Chondrocyte (in vitro differentiated cells): ENCODE results near the gene HBQ1. TPM values are rescaled to one million over a fixed set of nuclear protein-coding genes. Genes with fewer than 3 reads are reported as not detected.
"Not testable (repeated sequence)": the region's sequence is repeated elsewhere in the genome, so short reads cannot be mapped to it uniquely, and the experiment has no call there.

Experiments used
- DNase-seq: peaks from one replicate; pipeline ENCODE4 v3.0.0; 2021; ENCODE audit warnings: mixed read lengths, low spot score
- H3K27ac Mint-ChIP-seq: one replicate; pipeline ENCODE4 v1.8.0; 2021; ENCODE audit warnings: mild to moderate bottlenecking, moderate library complexity, mixed read lengths; ENCODE audit not compliant: unreplicated experiment
- H3K27me3 Mint-ChIP-seq: 2 replicates; pipeline ENCODE4 v1.8.0; 2021; ENCODE audit warnings: low read depth, mixed read lengths
- H3K36me3 Mint-ChIP-seq: 2 replicates; pipeline ENCODE4 v1.8.0; 2021; ENCODE audit warnings: low read depth, mixed read lengths
- H3K4me1 Mint-ChIP-seq: 2 replicates; pipeline ENCODE4 v1.8.0; 2021; ENCODE audit warnings: low read depth, mild to moderate bottlenecking, mixed read lengths
- H3K4me3 Mint-ChIP-seq: one replicate; pipeline ENCODE4 v1.8.0; 2021; ENCODE audit warnings: mild to moderate bottlenecking, moderate library complexity, mixed read lengths; ENCODE audit not compliant: unreplicated experiment
- H3K9me3 Mint-ChIP-seq: 2 replicates; pipeline ENCODE4 v1.8.0; 2021; ENCODE audit warnings: low read depth, mixed read lengths
- total RNA-seq: library from RNA; stranded (reverse); gene quantifications from 3 replicates; pipeline ENCODE4 v1.2.1, GENCODE V29; 2021
- TF ChIP-seq, protein P1 (sequence below): fragments of 200-600 bp; sonication (generic); IDR thresholded peaks from 2 replicates; pipeline ENCODE4 v1.5.0; 2021; ENCODE audit warnings: antibody characterized with exemption, mild to moderate bottlenecking, moderate library complexity

The HBQ1 gene
- total RNA-seq, 1 donor from 2014 or later = not detected

DNA sequence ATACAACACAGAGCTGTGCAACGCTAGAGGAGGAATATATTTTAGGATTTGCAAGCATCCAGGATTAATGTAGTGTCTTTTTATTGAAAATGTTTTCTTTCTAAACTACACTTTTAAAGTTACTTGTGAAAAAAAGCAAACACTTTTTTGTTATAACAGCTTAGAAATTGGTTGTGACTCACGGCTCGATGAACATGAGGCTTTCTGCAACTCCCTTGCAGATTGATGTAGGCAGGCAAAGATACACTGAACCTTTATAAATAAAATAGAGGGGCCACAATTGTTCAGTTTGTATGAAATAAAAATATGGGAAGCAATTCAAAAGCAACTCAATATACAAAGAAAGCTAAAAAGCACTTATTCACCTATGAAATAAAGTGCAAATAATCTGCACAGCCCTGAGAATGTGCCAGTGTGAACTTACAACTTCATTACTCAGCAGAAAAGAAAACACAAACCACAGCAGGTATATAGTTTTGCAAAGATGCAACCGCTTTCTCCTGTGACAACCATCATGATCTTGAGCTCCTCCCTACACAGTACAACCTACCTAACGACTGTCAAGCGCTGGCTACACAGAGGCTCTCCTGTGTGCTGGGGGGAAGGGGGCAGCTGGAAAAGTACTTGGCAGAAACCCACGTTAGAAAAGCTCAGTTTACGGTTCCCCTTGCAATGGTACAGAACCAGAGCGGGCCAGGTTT, 48.0 kb downstream of the HBQ1 start:
- Mint-ChIP-seq H3K4me3 (peak overlapping the region; percentile 89), H3K36me3 (peaks cover 8% of the 10 kb centered on the region), H3K4me1 (peaks cover 26% of the 10 kb centered on the region), H3K9me3 (no peaks in the 10 kb centered on the region), H3K27me3 (no peaks in the 10 kb centered on the region), H3K27ac (peak overlapping the region; percentile 94)
- TF ChIP-seq, protein P1, sequence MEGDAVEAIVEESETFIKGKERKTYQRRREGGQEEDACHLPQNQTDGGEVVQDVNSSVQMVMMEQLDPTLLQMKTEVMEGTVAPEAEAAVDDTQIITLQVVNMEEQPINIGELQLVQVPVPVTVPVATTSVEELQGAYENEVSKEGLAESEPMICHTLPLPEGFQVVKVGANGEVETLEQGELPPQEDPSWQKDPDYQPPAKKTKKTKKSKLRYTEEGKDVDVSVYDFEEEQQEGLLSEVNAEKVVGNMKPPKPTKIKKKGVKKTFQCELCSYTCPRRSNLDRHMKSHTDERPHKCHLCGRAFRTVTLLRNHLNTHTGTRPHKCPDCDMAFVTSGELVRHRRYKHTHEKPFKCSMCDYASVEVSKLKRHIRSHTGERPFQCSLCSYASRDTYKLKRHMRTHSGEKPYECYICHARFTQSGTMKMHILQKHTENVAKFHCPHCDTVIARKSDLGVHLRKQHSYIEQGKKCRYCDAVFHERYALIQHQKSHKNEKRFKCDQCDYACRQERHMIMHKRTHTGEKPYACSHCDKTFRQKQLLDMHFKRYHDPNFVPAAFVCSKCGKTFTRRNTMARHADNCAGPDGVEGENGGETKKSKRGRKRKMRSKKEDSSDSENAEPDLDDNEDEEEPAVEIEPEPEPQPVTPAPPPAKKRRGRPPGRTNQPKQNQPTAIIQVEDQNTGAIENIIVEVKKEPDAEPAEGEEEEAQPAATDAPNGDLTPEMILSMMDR = no peak
- no peak for DNase-seq

DNA sequence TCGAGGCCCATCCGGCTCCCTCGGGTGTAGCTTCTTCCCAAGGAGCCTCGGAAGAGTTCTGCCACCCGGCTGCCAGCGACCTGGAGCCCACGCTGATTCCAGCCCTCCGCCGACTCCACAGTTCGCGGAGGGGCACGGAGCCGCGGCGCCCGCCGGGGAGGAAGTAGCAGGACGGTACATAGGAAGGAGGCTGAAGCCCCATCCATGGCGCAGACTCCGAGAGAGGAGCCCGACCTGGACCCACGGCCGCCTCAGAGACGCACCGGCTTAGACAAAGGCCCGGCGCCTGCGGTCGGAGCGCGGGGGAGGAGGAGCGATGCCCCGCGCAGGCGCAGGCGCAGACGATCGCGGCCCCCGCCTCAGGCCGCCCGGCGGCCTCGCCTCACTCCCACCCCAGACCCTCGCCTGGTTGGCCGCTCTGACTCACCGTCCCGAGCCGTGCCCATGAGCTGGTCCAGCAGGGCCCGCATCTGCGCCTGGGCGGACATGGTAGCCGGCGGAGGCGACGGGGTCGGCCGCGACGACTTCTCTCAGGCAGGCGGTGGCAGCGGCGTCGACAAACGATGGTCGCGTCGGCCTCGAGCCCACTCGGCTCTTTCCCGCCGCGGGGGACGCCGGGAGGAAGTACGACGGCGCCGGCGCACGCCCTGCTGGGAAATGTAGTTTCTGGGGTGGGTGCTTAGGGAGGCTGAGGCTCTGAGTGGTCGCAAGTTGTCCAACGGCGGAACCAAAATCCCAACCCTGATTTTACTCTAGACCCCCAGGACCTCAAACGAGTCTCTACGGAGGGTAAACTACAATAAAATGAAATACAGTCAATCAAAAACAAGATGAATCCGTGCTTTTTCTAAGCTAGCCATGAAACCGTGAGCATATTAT, 48.8 kb downstream of the HBQ1 start, which contains the start of gene LUC7L:
LUC7L (minus strand) TSS at position 598 of the 879 bp plus-strand sequence; CDS start at position 488, 110 bp downstream.
- peak; percentile 94 for DNase-seq
- Mint-ChIP-seq H3K36me3 (peaks cover 8% of the 10 kb centered on the region), H3K4me1 (peaks cover 26% of the 10 kb centered on the region), H3K27ac (peak within 1 kb of the TSS; percentile 94), H3K27me3 (no peaks in the 10 kb centered on the region), H3K9me3 (no peaks in the 10 kb centered on the region), H3K4me3 (peak within 1 kb of the TSS; percentile 89)
- TF ChIP-seq, protein P1 = no peak

DNA sequence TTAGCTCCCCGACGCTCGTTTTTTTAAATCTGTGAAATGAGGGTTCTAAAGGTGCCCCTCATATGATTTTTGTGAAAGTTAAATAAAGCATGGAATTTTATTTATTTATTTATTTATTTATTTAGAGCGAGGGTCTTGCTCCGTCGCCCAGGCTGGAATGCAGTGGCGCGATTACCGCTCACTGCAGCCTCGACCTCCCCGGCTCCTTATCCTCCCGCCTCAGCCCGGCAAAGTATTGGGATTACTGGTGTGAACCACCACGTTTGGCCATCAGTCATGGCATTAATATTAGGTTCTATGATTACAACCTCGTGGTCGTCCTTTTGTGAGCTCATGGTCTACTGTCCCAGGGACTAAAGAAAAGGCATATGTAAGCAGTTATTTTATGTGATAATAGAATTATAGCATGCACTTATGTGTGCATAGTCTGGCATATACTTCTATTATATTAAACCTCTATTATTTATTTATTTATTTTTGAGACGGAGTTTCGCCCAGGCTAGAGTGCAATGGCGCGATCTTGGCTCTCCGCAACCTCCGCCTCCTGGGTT, 49.5 kb downstream of the HBQ1 start:
- Mint-ChIP-seq H3K4me3 (peak overlapping the region; percentile 34), H3K4me1 (peaks cover 26% of the 10 kb centered on the region), H3K27me3 (no peaks in the 10 kb centered on the region), H3K9me3 (no peaks in the 10 kb centered on the region), H3K36me3 (peaks cover 8% of the 10 kb centered on the region), H3K27ac (no peak overlapping the region)
- TF ChIP-seq, protein P1 = no peak
- DNase-seq = no peak

GRCh38 chr16:230351-230750, 50.1 kb downstream of the HBQ1 start:
- not testable (repeated sequence) for H3K27ac Mint-ChIP-seq, DNase-seq, H3K27me3 Mint-ChIP-seq, H3K4me3 Mint-ChIP-seq, H3K36me3 Mint-ChIP-seq, H3K9me3 Mint-ChIP-seq
- H3K4me1 Mint-ChIP-seq = peaks cover 29% of the 10 kb centered on the region

Other genes starting within 250 kb of the HBQ1 start
- gene POLR3K, start 126.9 kb upstream of the HBQ1 start, total RNA-seq = 7.3 to 11.3 TPM (median 7.5 TPM) in 3 replicates
- 27.7 to 40.5 TPM (median 28.0 TPM) in 3 replicates for gene SNRNP25, start 126.6 kb upstream of the HBQ1 start, total RNA-seq
- gene RHBDF1, start 107.8 kb upstream of the HBQ1 start, total RNA-seq = 52.4 to 55.5 TPM (median 52.7 TPM) in 3 replicates
- 52.6 to 65.4 TPM (median 61.1 TPM) in 3 replicates for gene MPG, start 102.2 kb upstream of the HBQ1 start, total RNA-seq
- gene NPRL3, start 41.8 kb upstream of the HBQ1 start, total RNA-seq = 32.0 to 39.6 TPM (median 35.4 TPM) in 3 replicates
- gene HBZ, start 27.8 kb upstream of the HBQ1 start, total RNA-seq = not detected in 3 replicates
- not detected in 3 replicates for gene HBM, start 14.5 kb upstream of the HBQ1 start, total RNA-seq
- not detected in 3 replicates for gene HBA2, start 7.6 kb upstream of the HBQ1 start, total RNA-seq
- gene HBA1, start 3.8 kb upstream of the HBQ1 start, total RNA-seq = not detected in 3 replicates
- gene LUC7L, start 49.0 kb downstream of the HBQ1 start, total RNA-seq = 64.6 to 79.4 TPM (median 64.9 TPM) in 3 replicates
- gene FAM234A, start 54.4 kb downstream of the HBQ1 start, total RNA-seq = 122 to 146 TPM (median 125 TPM) in 3 replicates
- 20.3 to 23.2 TPM (median 21.0 TPM) in 3 replicates for gene RGS11, start 95.5 kb downstream of the HBQ1 start, total RNA-seq
- 0.82 to 4.0 TPM (median 3.7 TPM) in 3 replicates for gene ARHGDIG, start 100.1 kb downstream of the HBQ1 start, total RNA-seq
- gene PDIA2, start 102.7 kb downstream of the HBQ1 start, total RNA-seq = 0.89 to 1.6 TPM (median 1.5 TPM) in 3 replicates
- 19.8 to 27.2 TPM (median 26.9 TPM) in 3 replicates for gene AXIN1, start 172.3 kb downstream of the HBQ1 start, total RNA-seq
- gene MRPL28, start 190.1 kb downstream of the HBQ1 start, total RNA-seq = 53.4 to 57.7 TPM (median 54.7 TPM) in 3 replicates
- gene PGAP6, start 201.5 kb downstream of the HBQ1 start, total RNA-seq = 49.5 to 61.2 TPM (median 59.7 TPM) in 3 replicates
- 176 to 246 TPM (median 231 TPM) in 3 replicates for gene NME4, start 216.7 kb downstream of the HBQ1 start, total RNA-seq
- 21.8 to 25.1 TPM (median 22.2 TPM) in 3 replicates for gene DECR2, start 221.4 kb downstream of the HBQ1 start, total RNA-seq
- 41.9 to 52.4 TPM (median 45.1 TPM) in 3 replicates for gene RAB11FIP3, start 245.2 kb downstream of the HBQ1 start, total RNA-seq